Caco-2 (cell line): ENCODE results near the gene FGF14. TPM values are rescaled to one million over a fixed set of nuclear protein-coding genes. Genes with fewer than 3 reads are reported as not detected.
"Not testable (repeated sequence)": the region's sequence is repeated elsewhere in the genome, so short reads cannot be mapped to it uniquely, and the experiment has no call there.

Experiments
- BruUV-seq: library from RNA; stranded (reverse); fragments of 400-500 nt; replicated peaks from 2 replicates; lab custom pipeline; 2021; lab: Mats Ljungman, UMichigan
- CTCF ChIA-PET: fragments of 300-600 bp; sonication (Branson Sonifier 250); formaldehyde crosslinking; loops from one replicate; lab custom pipeline; 2022; ENCODE audit warnings: antibody characterized with exemption; lab: Charles Lee
- POLR2A ChIA-PET: fragments of 300-600 bp; sonication (Branson Sonifier 250); formaldehyde crosslinking; loops from one replicate; lab custom pipeline; 2022; ENCODE audit warnings: antibody characterized with exemption; lab: Charles Lee
- DNase-seq, 2 experiments: peaks; one replicate each; pipeline versions ENCODE4 v3.0.0 to v3.0.0-alpha.2; 2020 to 2022
- H3K27me3 ChIP-seq: replicated peaks from 2 replicates; pipeline ENCODE4 v1.6.0; 2011; ENCODE audit warnings: low read length; ENCODE audit not compliant: control insufficient read depth, insufficient read depth
- H3K36me3 ChIP-seq: 2 replicates; pipeline ENCODE4 v1.5.1; 2011; ENCODE audit warnings: low read length; ENCODE audit not compliant: control insufficient read depth, insufficient read depth
- H3K4me1 ChIP-seq: fragments of 250-450 bp; sonication (Bioruptor Pico); 2 replicates; pipeline ENCODE4 v1.5.1; 2020; ENCODE audit warnings: mild to moderate bottlenecking
- H3K4me3 ChIP-seq: 2 replicates; pipeline ENCODE4 v1.5.1; 2011; ENCODE audit warnings: low read depth, mild to moderate bottlenecking, control low read depth, low read length
- H3K9me3 ChIP-seq: fragments of 250-450 bp; sonication (Bioruptor Pico); 2 replicates; pipeline ENCODE4 v1.5.1; 2020; ENCODE audit warnings: mild to moderate bottlenecking, moderate library complexity
- H3K27ac Mint-ChIP-seq: one replicate; pipeline ENCODE4 v1.8.0; 2022; ENCODE audit warnings: mixed read lengths; ENCODE audit not compliant: unreplicated experiment
- H3K27me3 Mint-ChIP-seq: one replicate; pipeline ENCODE4 v1.8.0; 2022; ENCODE audit warnings: mixed read lengths; ENCODE audit not compliant: insufficient read depth, unreplicated experiment
- H3K36me3 Mint-ChIP-seq: one replicate; pipeline ENCODE4 v1.8.0; 2022; ENCODE audit warnings: mild to moderate bottlenecking, mixed read lengths; ENCODE audit not compliant: insufficient read depth, unreplicated experiment
- H3K4me1 Mint-ChIP-seq: one replicate; pipeline ENCODE4 v1.8.0; 2022; ENCODE audit warnings: low read depth, mixed read lengths; ENCODE audit not compliant: unreplicated experiment
- H3K4me3 Mint-ChIP-seq: one replicate; pipeline ENCODE4 v1.8.0; 2022; ENCODE audit warnings: mild to moderate bottlenecking, moderate library complexity, mixed read lengths; ENCODE audit not compliant: unreplicated experiment
- H3K9me3 Mint-ChIP-seq: one replicate; pipeline ENCODE4 v1.8.0; 2022; ENCODE audit warnings: mixed read lengths; ENCODE audit not compliant: unreplicated experiment
- intact Hi-C: fragments of 100-400 bp; cut with micrococcal nuclease; formaldehyde crosslinking; loops from one replicate; pipeline ENCODE4 v1.10.0; 2022; ENCODE audit not compliant: unreplicated experiment
- total RNA-seq: library from RNA; stranded (reverse); gene quantifications from 2 replicates; pipeline ENCODE4 v1.2.3, GENCODE V29; 2022
- TF ChIP-seq, protein P1 (sequence below), 2 experiments: fragments of 200-600 bp in 1 of 2; IDR thresholded peaks; 1 replicate in 1 of 2; 2 replicates in 1 of 2; pipeline versions ENCODE4 v1.5.1 to v1.8.0; 2011 to 2022; ENCODE audit warnings: antibody characterized with exemption in 1 of 2, control low read depth in 1 of 2, inconsistent platforms in 1 of 2, low read depth in 1 of 2, low read length in 1 of 2, mild to moderate bottlenecking in 1 of 2, moderate library complexity in 1 of 2; ENCODE audit not compliant: insufficient read depth in 1 of 2, severe bottlenecking in 1 of 2, unreplicated experiment in 1 of 2

FGF14 gene
- total RNA-seq, 1 experiment from 2014 or later, result not detected

DNA sequence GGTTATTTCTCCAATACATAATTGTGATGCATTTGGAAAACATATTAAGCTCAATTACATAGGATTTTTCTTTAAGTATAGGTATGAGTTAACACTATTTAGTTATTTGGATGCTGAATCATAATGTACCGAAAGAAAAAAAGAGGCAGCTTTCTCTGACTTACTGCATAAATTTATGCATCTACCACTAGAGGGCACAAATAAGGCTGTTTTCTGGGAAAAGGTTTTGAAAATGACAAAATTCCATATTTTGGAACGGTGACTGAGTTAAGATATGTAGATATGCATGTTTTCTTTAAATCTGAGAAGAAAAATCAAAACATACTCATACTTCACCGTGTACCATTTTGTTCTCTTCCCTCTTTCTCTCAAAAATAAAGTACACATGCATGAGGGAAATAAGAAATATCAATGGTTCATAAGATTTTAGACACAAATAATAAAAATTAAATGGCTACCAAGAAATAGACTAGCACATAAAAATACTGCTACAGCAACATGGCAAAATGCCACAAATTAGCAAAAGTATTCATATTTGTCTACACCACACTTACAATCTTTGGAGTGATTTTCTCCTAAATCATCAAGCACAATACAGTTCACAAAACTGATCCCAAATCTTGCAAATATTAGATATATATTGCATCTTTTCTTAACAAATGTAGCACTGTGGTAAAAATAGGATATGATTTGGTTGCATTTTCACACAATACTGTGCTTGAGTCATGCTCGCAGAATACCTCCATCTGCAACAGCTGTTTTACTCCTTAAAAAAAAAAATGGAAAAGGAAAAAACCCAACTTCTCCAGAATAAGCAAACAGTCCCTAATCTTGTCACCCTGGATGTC is 260.0 kb downstream of the FGF14 start:
- CTCF ChIA-PET, result interaction anchor here (0.6 to 2.4 kb wide), 4 partner anchors 51 to 414 kb away, joined by 3 to 10 read pairs (median 4); no protein-coding TSS in a partner anchor
- Histone ChIP-seq H3K4me1 (no peaks in the 10 kb centered on the region), H3K36me3 (no peaks in the 10 kb centered on the region), H3K27me3 (no peaks in the 10 kb centered on the region), H3K9me3 (no peaks in the 10 kb centered on the region), H3K4me3 (no peak overlapping the region)
- DNase-seq, result peak in 1 of 2 experiments; percentile 5
- POLR2A ChIA-PET, result no interaction called here
- H3K9me3 Mint-ChIP-seq, result no peaks in the 10 kb centered on the region
- intact Hi-C loops, result loop anchor here (1.0 to 10.0 kb wide), 3 partner anchors 315 to 414 kb away; no protein-coding TSS in a partner anchor
- no peak overlapping the region for H3K27ac Mint-ChIP-seq
- H3K4me1 Mint-ChIP-seq, result no peaks in the 10 kb centered on the region
- peaks cover 2% of the 10 kb centered on the region for H3K27me3 Mint-ChIP-seq
- H3K36me3 Mint-ChIP-seq, result no peaks in the 10 kb centered on the region
- no TSS peak for BruUV-seq
- H3K4me3 Mint-ChIP-seq, result no peak overlapping the region
- TF ChIP-seq, protein P1, sequence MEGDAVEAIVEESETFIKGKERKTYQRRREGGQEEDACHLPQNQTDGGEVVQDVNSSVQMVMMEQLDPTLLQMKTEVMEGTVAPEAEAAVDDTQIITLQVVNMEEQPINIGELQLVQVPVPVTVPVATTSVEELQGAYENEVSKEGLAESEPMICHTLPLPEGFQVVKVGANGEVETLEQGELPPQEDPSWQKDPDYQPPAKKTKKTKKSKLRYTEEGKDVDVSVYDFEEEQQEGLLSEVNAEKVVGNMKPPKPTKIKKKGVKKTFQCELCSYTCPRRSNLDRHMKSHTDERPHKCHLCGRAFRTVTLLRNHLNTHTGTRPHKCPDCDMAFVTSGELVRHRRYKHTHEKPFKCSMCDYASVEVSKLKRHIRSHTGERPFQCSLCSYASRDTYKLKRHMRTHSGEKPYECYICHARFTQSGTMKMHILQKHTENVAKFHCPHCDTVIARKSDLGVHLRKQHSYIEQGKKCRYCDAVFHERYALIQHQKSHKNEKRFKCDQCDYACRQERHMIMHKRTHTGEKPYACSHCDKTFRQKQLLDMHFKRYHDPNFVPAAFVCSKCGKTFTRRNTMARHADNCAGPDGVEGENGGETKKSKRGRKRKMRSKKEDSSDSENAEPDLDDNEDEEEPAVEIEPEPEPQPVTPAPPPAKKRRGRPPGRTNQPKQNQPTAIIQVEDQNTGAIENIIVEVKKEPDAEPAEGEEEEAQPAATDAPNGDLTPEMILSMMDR (IDR thresholded peaks at IDR 0.05; ENCODE audit: insufficient read depth in 1 of 2, low read depth in 1 of 2, low read length in 1 of 2, severe bottlenecking in 1 of 2, unreplicated experiment in 1 of 2), result peak; percentile 69 to 80

DNA sequence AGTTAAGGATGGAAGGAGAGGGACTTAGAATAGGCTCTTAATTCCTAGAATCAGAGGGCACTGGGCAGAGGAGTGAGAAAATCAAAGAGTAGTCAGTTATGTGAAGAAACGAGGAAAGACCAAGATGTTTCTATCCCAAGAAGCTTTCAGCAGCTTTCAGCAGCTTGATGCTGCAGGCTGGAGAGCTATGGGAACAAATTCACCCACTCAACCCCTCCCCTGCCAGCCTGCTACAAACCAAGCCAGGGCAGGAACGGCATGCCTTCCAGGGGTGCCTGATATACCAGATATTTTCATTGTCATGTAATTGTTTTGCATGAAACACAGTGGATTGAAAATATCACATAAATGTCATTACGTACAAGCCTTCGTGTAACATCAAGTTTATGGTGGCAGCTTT is 262.2 kb downstream of the FGF14 start:
- no peak overlapping the region for H3K4me3 Mint-ChIP-seq
- H3K4me3 ChIP-seq, result no peak overlapping the region
- peaks cover 2% of the 10 kb centered on the region for H3K27me3 Mint-ChIP-seq
- no peaks in the 10 kb centered on the region for H3K36me3 Mint-ChIP-seq
- H3K4me1 Mint-ChIP-seq, result no peaks in the 10 kb centered on the region
- no peak for DNase-seq
- TF ChIP-seq, protein P1 (IDR thresholded peaks at IDR 0.05; ENCODE audit: insufficient read depth in 1 of 2, low read depth in 1 of 2, low read length in 1 of 2, severe bottlenecking in 1 of 2, unreplicated experiment in 1 of 2), result no peak
- H3K36me3 ChIP-seq, result no peaks in the 10 kb centered on the region
- POLR2A ChIA-PET, result no interaction called here
- CTCF ChIA-PET, result no interaction called here
- H3K27ac Mint-ChIP-seq, result no peak overlapping the region
- H3K4me1 ChIP-seq, result no peaks in the 10 kb centered on the region
- intact Hi-C loops, result loop anchor here (10.0 kb wide), 1 partner anchor 345 kb away; no protein-coding TSS in a partner anchor
- no peaks in the 10 kb centered on the region for H3K9me3 ChIP-seq
- no TSS peak for BruUV-seq
- no peaks in the 10 kb centered on the region for H3K27me3 ChIP-seq
- no peaks in the 10 kb centered on the region for H3K9me3 Mint-ChIP-seq

- Histone ChIP-seq H3K4me1 (no peaks in the 10 kb centered on the region), H3K4me3 (no peak overlapping the region), H3K36me3 (no peaks in the 10 kb centered on the region), H3K9me3 (no peaks in the 10 kb centered on the region), H3K27me3 (no peaks in the 10 kb centered on the region)
- Mint-ChIP-seq H3K4me3 (no peak overlapping the region), H3K27me3 (peaks cover 2% of the 10 kb centered on the region), H3K4me1 (no peaks in the 10 kb centered on the region), H3K9me3 (no peaks in the 10 kb centered on the region), H3K27ac (no peak overlapping the region), H3K36me3 (no peaks in the 10 kb centered on the region)
- BruUV-seq, result no TSS peak
- ChIA-PET POLR2A (no interaction called here), CTCF (no interaction called here)
- intact Hi-C loops, result no loop called here
- TF ChIP-seq, protein P1 (IDR thresholded peaks at IDR 0.05; ENCODE audit: insufficient read depth in 1 of 2, low read depth in 1 of 2, low read length in 1 of 2, severe bottlenecking in 1 of 2, unreplicated experiment in 1 of 2), result no peak
- DNase-seq, result no peak
These were observed 263.1 kb downstream of the FGF14 start for GRCh38 chr13:102138635-102139190.

DNA sequence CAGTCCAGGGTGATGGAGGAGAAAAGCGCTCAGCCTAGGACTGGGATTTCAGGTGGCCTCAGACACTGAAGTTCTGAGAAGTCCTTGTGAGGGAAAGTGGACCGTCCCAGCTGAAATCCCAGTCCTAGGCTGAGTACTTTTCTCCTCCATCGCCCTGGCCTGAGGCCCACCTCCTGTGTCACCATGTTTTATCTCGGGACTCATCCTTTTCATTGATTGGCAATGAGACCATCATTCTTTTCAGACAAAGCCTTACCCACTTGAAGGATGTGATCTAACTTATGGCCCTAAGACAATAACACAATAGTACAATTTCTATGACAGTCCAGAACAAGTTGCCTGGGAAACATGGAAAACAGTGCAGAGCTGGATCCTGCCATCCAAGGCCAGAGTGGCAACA is 263.9 kb downstream of the FGF14 start:
- not testable (repeated sequence) for H3K9me3 Mint-ChIP-seq, H3K4me3 Mint-ChIP-seq

More for the DNA sequence above, 263.9 kb downstream of the FGF14 start:
- BruUV-seq, POLR2A ChIA-PET, H3K27me3 Mint-ChIP-seq, H3K36me3 Mint-ChIP-seq, H3K9me3 ChIP-seq, CTCF ChIA-PET, intact Hi-C loops, H3K4me1 ChIP-seq, H3K36me3 ChIP-seq, H3K27me3 ChIP-seq, H3K4me1 Mint-ChIP-seq, DNase-seq, H3K27ac Mint-ChIP-seq, H3K4me3 ChIP-seq: not testable (repeated sequence)
